H1 (cell line): ENCODE results near the gene ATG7. TPM values are rescaled to one million over a fixed set of nuclear protein-coding genes. Genes with fewer than 3 reads are reported as not detected.

Source experiments
- CHD7 ChIP-seq: fragments of 300-600 bp; sonication (generic); IDR thresholded peaks from 2 replicates; pipeline ENCODE4 v1.7.1; 2012; ENCODE audit warnings: low read length, moderate library complexity, mild to moderate bottlenecking, inconsistent platforms; ENCODE audit not compliant: insufficient replicate concordance
- CREB1 ChIP-seq: IDR thresholded peaks from 2 replicates; pipeline ENCODE4 v1.6.1; 2012; ENCODE audit warnings: inconsistent platforms
- POU5F1 ChIP-seq: IDR thresholded peaks from 2 replicates; pipeline ENCODE4 v1.6.1; 2011; ENCODE audit warnings: low read depth, mild to moderate bottlenecking, low read length, moderate library complexity
- RAD21 ChIP-seq, 2 experiments: IDR thresholded peaks in 1 of 2; conservative IDR thresholded peaks in 1 of 2; 2 replicates each; pipeline ENCODE4 v1.6.1; 2011; ENCODE audit warnings: low read depth in 2 of 2, low read length in 2 of 2, improper control_type of control experiment in 1 of 2, inconsistent platforms in 1 of 2, mild to moderate bottlenecking in 1 of 2, moderate library complexity in 1 of 2
- RBBP5 ChIP-seq: IDR thresholded peaks from 2 replicates; pipeline ENCODE4 v1.7.1; 2012; ENCODE audit warnings: low read depth, mild to moderate bottlenecking, inconsistent platforms, low read length, moderate library complexity, borderline replicate concordance
- SIX5 ChIP-seq: IDR thresholded peaks from 2 replicates; pipeline ENCODE4 v1.6.1; 2011; ENCODE audit warnings: mild to moderate bottlenecking, low read depth, low read length
- polyA plus RNA-seq, 7 experiments: library from polyadenylated mRNA; depleted of rRNA in 3 of 7; stranded (reverse) in 5 of 7; unstranded in 2 of 7; fragments of >200 nt in 5 of 7; fragments of 200-250 nt in 2 of 7; gene quantifications; 1 replicate in 5 of 7; 2 replicates in 1 of 7; 4 replicates in 1 of 7; pipeline versions ENCODE4 v1.2.1 to v1.2.3, GENCODE V29; 2011 to 2013; ENCODE audit warnings: missing spikeins in 2 of 7, mixed read lengths in 2 of 7
- total RNA-seq: library from RNA; stranded (reverse); fragmentation: NEBNext Ultra II Directional; extraction: Animal tissue kit (Norgen Biotek cat#: 25700); gene quantifications from 2 replicates; pipeline ENCODE4 v1.2.1, GENCODE V29; 2021
- TF ChIP-seq, protein P1 (sequence below): IDR thresholded peaks from 2 replicates; pipeline ENCODE4 v1.6.1; 2012; ENCODE audit warnings: low read length, inconsistent platforms

Gene ATG7
- total and polyA plus RNA-seq, 2 of the 8 experiments (the other 6 are each of a cell fraction or from before 2014, with no cell fraction given), result 15.0 to 19.1 TPM

DNA sequence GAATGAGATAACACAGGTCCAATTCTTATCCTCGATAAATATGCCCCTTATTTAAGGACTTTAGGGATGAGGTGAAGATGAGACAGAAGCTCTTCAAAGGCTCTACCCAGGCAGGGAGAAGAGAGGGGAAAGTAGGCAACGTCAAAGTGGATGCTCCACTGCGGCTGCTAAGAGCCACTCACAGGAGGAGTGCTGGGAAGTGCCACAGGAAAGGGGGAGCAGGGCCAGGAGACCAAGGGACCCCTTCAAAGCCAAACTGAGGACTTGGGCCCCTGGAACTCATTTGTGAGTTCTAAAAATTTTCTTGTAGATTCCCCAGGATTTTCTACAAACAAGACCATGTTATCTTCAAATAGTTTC, 47.3 kb upstream of the ATG7 start (continued):
- no peak for TF ChIP-seq CHD7
- no peak for TF ChIP-seq RAD21 (IDR thresholded peaks at IDR 0.05 in 1 of 2, conservative IDR thresholded peaks at IDR 0.05 in 1 of 2; ENCODE audit: low read depth in 2 of 2, low read length in 2 of 2)
- TF ChIP-seq SIX5, result no peak
- TF ChIP-seq RBBP5, result no peak
- no peak for TF ChIP-seq CREB1
- TF ChIP-seq, protein P1, sequence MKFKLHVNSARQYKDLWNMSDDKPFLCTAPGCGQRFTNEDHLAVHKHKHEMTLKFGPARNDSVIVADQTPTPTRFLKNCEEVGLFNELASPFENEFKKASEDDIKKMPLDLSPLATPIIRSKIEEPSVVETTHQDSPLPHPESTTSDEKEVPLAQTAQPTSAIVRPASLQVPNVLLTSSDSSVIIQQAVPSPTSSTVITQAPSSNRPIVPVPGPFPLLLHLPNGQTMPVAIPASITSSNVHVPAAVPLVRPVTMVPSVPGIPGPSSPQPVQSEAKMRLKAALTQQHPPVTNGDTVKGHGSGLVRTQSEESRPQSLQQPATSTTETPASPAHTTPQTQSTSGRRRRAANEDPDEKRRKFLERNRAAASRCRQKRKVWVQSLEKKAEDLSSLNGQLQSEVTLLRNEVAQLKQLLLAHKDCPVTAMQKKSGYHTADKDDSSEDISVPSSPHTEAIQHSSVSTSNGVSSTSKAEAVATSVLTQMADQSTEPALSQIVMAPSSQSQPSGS, result no peak
- TF ChIP-seq POU5F1, result no peak
